Measurements from ENCODE around the gene EFL1.

EFL1 gene

DNA sequence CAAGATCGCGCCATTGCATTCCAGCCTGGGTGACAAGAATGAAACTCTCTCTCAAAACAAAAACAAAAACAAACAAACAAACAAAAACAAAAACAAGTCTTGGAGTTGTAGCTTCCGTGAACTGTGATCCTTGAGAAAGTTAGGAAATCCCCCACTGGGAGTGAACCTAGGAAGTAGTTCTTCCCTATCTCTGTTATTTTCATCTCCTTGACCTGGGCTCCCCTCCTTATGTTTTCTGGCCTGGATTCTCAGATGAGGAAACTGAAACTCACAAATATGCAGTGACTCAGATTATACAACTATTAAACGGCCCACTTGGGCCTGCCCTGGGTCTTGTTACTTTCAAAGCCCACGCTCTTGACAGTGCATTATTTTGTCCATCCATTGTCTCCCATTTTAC is 29.7 kb upstream of the EFL1 start:
- TF ChIP-seq GATA2 (IDR thresholded peaks at IDR 0.05; ENCODE audit: low read depth, low read length) = no peak
- no peak for TF ChIP-seq GATA3 (IDR thresholded peaks at IDR 0.05; ENCODE audit: low read depth, low read length)

DNA sequence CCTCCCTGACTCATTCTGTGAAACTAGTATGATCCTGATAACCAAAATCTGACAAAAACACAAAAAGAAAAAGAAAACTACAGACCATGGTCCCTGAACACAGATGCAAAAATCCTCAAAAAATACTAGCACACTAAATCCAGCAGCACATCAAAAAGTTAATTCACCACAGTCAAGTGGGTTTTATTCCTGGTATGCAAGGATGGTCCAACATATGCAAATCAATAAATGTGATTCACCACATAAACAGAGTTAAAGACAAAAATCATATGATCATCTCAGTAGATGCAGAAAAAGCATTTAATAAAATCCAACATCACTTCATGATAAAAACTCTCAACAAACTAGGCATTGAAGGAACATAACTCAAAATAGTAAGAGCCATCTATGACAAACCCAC is 12.9 kb upstream of the EFL1 start:
- no peak for TF ChIP-seq GATA2 (IDR thresholded peaks at IDR 0.05; ENCODE audit: low read depth, low read length)
- TF ChIP-seq GATA3 (IDR thresholded peaks at IDR 0.05; ENCODE audit: low read depth, low read length) = no peak

DNA sequence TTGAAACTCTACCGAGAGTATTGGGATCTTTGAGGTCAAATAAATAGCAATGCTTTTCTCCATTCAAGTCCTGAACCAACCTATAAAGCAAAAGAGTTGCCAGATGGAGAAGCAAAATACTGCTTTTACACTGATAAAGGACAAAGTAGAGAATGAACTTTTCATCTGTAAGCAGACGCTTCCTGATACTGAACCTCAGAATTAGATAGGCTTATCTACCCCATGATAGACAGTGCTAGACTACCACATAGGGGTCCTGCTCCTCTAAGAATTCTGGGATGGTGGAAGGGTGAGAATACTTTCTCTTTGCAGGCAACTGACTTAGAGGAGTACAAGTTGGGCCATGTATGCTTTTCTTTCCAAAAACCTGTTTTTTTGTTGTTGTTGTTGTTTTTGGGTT is 9.6 kb upstream of the EFL1 start:
- TF ChIP-seq GATA3 (IDR thresholded peaks at IDR 0.05; ENCODE audit: low read depth, low read length) (no peak), GATA2 (IDR thresholded peaks at IDR 0.05; ENCODE audit: low read depth, low read length) (no peak)

DNA sequence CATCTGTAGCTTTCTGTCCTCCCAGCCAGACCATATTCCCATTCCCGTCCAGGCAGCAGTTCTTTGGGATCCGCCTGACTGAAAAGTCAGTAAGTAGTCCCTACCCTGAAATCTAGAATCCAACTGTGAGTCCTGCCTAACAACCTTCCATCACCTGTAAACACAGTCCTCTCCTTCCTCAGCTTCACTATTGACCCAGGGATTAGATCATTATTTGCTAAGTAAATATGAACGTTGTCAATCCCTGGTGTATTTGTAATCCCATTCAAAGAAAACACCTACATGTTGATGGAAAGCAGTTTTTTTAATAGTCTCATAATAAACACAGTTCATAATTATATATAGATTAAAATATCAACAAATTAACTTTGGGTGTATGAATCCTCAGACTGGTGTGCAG is 816 bp upstream of the EFL1 start:
- no peak for TF ChIP-seq GATA3 (IDR thresholded peaks at IDR 0.05; ENCODE audit: low read depth, low read length)
- TF ChIP-seq GATA2 (IDR thresholded peaks at IDR 0.05; ENCODE audit: low read depth, low read length) = no peak

DNA sequence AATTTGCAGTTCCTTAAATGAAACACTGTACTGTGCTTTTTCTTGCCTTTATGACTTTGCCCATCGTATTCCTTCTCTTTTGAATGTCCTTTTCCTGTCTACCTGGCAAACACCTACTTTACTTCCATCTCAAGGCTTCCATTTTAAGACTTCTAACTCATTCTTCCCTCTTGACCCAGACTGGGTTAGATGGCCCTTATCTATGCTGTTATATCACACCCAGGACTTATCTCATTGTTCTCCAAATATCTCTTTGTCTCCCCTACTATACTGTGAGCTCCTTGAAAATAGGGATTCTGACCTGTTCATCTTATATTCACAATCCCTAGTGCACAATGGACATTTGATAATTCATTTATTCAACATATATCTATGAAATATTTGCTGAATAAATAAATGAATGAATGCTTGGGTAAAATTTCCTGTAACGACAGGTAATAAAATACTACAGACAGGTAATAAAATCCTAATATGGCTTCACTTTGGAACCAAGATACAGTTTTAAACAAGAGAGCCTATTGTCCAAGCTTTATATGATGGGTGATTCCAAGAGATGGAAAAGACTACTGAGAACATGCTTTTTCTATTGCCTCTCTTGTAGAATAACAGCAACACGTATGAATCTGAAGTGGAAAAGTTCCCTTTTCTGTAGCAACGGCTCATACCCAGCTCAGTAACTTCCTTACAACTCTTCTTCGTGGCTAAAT is 22.7 kb downstream of the EFL1 start:
- no peak for TF ChIP-seq GATA3 (IDR thresholded peaks at IDR 0.05; ENCODE audit: low read depth, low read length)
- TF ChIP-seq GATA2 (IDR thresholded peaks at IDR 0.05; ENCODE audit: low read depth, low read length) = no peak

DNA sequence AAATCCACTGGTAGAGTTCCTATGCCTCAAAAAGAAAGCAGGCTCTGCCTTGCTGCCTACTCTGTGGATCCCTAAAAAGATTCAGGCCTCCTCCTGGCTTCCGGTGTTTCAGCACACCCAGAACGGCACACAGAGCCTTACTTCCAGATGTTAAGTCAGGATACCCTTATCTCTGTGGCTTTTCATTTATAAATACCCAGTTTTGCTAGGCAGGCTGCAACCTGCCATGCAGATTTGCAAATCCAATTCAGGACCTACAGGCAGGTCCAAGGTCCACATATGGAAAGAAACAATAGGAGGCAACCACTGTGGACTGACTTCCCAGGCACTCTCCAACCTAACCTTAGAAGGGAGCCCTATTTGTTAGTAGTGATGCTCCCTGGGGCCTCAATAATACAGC is 30.7 kb downstream of the EFL1 start:
- TF ChIP-seq GATA3 (IDR thresholded peaks at IDR 0.05; ENCODE audit: low read depth, low read length) = no peak
- TF ChIP-seq GATA2 (IDR thresholded peaks at IDR 0.05; ENCODE audit: low read depth, low read length) = no peak

DNA sequence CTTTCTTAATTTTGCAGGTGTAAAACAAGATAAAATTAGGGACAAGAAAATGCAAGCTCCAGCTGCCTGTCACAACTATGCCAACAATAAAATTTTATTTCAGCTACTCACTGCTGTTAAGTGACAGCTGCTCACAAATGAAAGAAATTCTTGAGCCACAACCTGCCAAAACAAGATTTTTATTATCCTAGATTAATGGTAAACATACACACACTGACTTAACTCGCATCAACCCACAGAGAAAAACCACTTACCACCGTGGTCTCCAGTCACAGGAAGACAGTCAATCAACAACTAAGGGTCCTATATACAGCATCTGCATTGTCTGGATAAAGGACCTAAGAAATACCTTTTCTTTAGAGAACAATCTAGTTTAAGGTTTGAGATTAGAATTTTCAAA is 31.3 kb downstream of the EFL1 start:
- TF ChIP-seq GATA2 (IDR thresholded peaks at IDR 0.05; ENCODE audit: low read depth, low read length) = no peak
- no peak for TF ChIP-seq GATA3 (IDR thresholded peaks at IDR 0.05; ENCODE audit: low read depth, low read length)

DNA sequence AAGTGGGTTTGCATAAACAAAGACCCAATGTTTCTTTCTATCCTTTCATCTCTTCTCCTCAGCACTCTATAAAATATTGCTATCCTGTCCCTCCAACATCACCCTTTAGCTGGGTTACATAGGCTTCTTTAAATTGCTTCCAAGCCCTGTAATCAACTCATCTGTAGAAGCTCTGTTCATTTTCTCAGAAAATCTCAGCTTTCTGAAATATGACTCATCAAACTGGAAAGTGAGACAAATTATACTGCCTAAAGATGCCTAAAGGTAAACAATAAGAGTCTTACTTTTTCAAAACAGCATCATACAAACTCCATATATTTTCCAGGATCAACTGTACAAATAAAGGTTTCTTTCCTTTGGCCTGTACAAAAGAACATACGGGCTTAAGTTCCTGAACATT is 33.8 kb downstream of the EFL1 start:
- TF ChIP-seq GATA2 (IDR thresholded peaks at IDR 0.05; ENCODE audit: low read depth, low read length) (no peak), GATA3 (IDR thresholded peaks at IDR 0.05; ENCODE audit: low read depth, low read length) (no peak)

DNA sequence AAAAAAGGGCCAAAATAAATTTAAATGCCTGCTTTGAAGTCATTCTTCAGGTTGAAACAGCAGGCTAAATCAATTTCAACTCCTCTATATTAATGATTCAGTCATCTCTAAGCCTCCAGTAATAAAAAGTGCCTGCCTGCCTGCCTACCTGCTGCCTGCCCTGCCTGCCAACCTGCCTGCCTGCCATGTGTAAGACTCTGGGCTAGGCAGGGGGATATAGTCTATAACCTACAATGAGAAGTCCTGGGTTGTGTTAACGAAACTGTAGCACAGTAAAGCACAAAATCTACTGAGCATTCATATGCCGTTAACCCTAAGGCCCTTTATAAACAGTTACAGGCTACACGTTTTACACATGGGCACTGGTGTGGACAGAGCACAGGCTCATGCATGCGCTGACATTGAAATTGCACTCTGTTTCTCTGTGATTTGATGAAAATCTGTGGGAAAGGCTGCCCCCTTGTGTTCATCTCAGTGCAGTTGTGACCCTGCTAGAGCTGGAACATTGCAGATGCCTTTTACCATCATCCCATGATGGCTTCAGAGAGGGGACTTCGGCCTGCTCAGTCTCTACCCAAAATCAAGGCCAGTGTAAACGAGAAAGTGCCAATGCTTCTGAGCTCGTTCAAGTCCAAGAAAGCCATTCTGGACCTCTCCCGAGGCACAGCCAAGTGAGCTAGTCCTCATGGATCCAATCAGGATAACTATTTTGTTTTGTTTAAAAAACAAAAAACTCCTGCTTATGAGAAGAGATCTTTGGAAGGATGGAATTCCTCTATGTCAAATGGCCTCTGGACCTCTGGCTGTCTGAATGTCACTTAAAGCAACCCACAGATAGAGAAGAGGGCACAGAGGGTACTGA is 64.6 kb downstream of the EFL1 start:
- no peak for TF ChIP-seq GATA3 (IDR thresholded peaks at IDR 0.05; ENCODE audit: low read depth, low read length)
- TF ChIP-seq GATA2 (IDR thresholded peaks at IDR 0.05; ENCODE audit: low read depth, low read length) = no peak

DNA sequence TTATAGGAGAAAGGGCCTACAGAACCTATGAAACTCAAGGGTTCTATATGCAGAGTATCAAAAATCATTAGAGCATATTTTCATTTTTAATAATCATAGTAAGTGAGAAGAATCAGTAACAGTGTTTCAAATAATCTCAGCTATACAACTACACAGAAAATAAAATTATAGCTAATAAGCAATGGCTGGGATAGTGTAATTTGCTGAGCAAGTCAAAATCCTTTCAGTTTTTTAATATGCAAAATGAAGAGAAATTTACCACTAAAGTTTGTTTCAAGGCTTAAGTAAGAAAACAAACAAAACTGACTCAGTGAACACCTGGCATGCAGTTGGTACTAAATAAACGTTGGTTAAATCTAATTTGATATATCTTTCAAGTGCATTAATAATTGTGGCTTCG is 66.2 kb downstream of the EFL1 start:
- TF ChIP-seq GATA2 (IDR thresholded peaks at IDR 0.05; ENCODE audit: low read depth, low read length) = no peak
- TF ChIP-seq GATA3 (IDR thresholded peaks at IDR 0.05; ENCODE audit: low read depth, low read length) = no peak

DNA sequence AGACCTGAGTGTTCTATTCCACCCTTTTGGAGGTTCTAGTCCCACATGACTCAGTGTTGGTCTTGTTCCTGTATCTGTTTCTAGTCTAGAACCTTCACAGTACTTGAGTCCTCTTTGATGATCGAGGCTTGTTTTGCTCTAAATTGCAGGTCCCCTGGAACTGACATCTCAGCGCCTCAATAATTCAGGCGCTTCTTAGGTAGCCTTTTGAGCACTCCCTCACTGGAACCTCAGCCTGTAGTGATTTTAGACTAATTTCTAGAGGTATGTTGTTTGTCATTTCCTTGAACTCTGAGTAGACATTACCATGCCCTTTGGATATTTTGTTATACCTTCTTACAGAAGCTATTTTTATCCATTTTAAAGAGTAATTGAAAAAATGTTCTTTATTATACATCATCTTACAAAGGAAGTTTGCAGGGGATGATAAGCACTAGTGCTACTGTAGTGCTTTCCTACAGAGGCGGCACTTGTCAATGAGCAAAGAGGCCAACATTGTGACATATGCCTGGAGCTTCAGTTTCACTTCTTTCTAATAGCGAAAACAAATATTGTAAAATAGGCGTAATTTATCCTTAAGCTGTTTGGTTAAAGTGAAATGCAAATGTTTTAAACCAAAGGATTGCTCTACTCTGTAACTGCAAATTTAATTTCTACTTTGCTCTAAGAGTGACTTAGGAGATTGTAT is 75.7 kb downstream of the EFL1 start:
- no peak for TF ChIP-seq GATA2 (IDR thresholded peaks at IDR 0.05; ENCODE audit: low read depth, low read length)
- no peak for TF ChIP-seq GATA3 (IDR thresholded peaks at IDR 0.05; ENCODE audit: low read depth, low read length)

DNA sequence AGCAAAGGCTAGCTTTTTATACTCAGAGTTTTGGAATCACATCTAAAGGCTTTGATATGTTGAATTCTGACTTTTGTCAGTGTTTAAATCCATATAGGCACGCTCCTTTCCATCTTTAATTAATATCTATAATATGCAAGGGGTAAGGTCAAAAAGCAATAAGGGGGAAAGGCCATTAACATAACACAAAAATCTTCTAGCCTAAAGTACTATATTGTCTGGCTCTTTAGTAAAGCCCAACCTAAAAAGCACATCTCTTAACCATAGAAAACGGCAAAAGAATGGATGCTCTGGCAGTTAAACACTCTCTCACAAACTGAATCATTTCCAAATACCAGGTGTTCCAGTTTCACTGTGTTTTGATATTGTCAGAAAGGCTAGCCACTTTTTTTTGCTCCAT is 76.4 kb downstream of the EFL1 start:
- TF ChIP-seq GATA3 (IDR thresholded peaks at IDR 0.05; ENCODE audit: low read depth, low read length) (no peak), GATA2 (IDR thresholded peaks at IDR 0.05; ENCODE audit: low read depth, low read length) (no peak)

DNA sequence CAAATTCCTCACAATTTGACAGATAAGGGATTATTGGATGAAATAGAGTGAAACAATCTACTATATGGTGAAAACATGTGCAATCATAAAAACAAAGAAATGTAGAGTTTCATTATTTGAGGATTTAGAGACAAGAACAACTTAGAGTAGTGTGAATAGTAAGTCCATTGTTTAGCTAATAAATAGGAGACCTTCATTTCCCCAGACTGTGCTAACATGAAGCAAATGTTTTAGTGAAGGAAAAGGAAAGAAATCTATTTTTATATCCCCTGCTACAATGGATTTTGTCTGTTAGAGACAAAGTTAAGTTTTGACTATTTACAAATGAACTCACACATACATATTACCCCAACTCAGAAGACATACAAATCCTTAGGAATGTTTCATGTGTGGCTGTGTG is 77.8 kb downstream of the EFL1 start:
- no peak for TF ChIP-seq GATA3 (IDR thresholded peaks at IDR 0.05; ENCODE audit: low read depth, low read length)
- TF ChIP-seq GATA2 (IDR thresholded peaks at IDR 0.05; ENCODE audit: low read depth, low read length) = no peak

DNA sequence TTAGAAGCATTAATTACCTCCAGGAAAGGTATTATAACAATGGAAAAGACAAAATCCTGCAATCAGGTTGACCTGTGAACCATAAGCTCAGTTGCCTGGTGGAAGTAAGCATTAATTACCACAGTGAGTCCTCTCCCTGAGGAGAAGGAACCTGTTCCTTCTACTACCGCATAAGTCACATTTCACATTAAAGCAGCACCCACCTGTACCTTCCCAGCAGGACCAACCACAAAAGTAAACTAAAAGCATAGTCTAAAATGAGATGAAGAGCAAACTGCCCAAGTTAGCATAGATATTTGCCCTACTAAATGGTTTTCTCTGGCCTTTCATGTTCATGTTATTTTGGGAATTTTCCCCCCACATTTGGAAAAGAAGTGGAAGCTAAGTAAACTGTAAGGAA is 78.2 kb downstream of the EFL1 start:
- no peak for TF ChIP-seq GATA2 (IDR thresholded peaks at IDR 0.05; ENCODE audit: low read depth, low read length)
- no peak for TF ChIP-seq GATA3 (IDR thresholded peaks at IDR 0.05; ENCODE audit: low read depth, low read length)
